HG02884 (cell line): Measurements from ENCODE around the gene FKBP4.
A peak's percentile ranks its signal among the peaks of the same experiment; 100 is the strongest.

Experiments
- ATAC-seq: cut with Tn5 transposase; IDR thresholded peaks from one replicate; pipeline ENCODE4 v1.9.1; 2021; ENCODE audit warnings: mild to moderate bottlenecking, moderate library complexity; ENCODE audit not compliant: unreplicated experiment

Gene FKBP4

GRCh38 chr12:2776129-2776806 is 18.5 kb upstream of the FKBP4 start:
- no peak for ATAC-seq

GRCh38 chr12:2779281-2779680 is 15.5 kb upstream of the FKBP4 start:
- no peak for ATAC-seq

- ATAC-seq: no peak
Observed at GRCh38 chr12:2783936-2784600, 10.7 kb upstream of the FKBP4 start.

DNA sequence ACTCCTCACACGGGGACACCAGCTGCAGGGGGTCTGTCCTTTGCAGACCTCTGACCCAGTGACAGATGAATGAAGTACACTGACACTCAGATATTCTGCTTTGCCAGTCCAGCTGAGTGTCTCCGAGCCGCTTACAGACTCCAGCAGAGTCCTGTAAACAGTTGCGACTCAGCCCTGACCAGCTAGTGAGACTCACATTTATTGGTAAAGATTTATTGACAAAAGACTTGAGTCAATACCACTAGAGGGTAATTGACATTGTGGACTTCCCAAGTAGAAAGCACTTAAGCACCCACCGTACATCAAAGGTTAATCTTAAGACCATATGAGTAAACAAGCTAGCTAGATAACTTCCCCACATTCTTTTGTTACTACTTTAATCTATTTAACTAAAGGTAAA is 9.8 kb upstream of the FKBP4 start:
- ATAC-seq: no peak

- no peak for ATAC-seq
Observed at GRCh38 chr12:2791089-2791488, 3.7 kb upstream of the FKBP4 start.

DNA sequence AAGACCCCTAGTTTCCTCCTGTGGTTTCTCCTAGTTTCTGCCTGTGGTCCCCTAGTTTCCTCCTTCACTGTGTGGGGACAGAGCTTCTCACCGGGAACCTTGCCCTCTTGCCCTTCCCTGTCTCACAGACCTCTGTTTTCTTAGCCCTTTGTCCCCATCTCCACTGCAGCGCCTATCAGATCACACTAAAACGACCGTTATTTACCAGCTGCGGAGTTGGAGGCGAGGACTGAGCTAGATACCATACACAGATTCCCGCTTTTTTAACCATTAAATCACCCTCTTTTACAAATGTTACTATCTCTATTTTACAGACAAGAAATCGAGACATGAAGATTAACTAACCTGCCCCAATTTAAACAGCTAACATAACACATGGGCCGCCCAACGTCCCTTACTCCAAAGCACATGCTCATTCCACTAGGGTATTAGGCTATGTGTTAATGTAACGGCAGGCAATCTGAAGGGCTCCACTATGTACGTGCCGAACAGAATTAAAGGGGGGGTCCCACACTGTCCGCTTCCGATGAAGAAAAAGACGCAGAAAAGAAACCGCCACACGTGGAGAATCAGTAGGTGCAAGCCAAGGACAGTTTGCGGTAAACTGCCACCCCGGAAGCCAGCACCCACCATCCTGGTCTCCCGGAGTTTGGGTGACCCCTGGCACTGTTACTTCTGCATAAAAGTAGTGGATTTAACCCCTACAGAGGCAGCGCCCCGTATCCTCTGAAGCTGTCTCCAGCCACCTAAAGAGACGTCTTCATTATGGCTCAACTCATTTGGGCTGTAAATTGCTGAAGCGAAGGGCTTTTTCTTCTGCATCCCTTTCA is 1.9 kb upstream of the FKBP4 start:
- no peak for ATAC-seq

- no peak for ATAC-seq
Observed at GRCh38 chr12:2793561-2793960, 1.2 kb upstream of the FKBP4 start.

- ATAC-seq: no peak
Observed at GRCh38 chr12:2794191-2794735, 507 bp upstream of the FKBP4 start.

GRCh38 chr12:2795291-2796186 is 769 bp downstream of the FKBP4 start:
- ATAC-seq: peak; percentile 62

DNA sequence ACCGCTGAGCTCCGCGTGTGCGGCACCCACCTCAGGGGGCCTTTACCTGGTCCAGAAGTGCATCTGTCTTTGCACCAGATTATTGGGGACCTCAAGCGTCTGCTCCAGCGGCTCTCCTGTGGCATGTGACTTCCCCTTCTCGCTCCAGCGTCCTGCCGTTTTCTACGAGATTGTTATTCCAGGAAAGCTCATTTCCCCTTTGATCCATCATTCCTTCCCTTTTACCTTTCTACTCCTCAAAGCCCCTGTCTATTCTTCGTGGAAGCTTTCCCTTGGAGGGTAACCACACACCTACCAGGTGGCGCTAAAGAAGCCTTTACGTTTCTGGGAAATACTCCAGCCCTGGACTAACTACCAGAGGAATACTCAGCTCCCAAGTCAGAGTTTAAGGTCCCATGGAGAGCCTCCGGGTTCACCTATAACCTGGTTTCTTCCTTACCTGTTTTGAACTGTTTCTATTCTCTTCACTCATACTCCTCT is 1.5 kb downstream of the FKBP4 start:
- ATAC-seq: no peak

DNA sequence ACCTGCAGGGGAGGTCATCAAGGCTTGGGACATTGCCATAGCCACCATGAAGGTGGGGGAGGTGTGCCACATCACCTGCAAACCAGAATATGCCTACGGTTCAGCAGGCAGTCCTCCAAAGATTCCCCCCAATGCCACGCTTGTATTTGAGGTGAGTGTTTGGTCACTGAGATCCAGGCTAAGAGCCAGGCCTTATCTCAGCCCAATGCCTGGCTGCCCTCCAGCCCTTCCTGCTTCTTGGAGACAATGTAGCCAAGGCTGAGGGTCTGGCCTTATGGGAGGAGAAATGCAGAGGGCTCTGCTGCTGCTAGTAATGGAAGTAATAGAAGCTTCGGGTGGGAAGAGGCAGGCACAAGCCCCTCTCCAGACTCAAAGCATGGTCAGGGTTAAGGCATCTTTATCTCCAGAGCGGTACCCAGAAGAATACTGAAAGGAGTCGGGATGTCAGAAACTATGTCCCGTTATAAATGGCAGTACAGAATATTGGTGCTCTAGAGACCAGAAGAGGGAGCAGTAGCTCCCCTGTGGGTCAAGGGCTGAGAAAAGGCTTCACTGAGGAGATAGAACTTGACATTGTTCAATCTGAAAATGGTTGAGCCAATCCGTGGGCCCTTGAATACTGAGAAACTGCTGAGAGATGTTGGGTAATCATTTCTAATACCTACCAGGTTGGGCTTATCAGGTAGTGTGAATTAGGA is 3.1 kb downstream of the FKBP4 start:
- ATAC-seq: no peak

GRCh38 chr12:2800046-2800570 is 5.3 kb downstream of the FKBP4 start:
- ATAC-seq: no peak

DNA sequence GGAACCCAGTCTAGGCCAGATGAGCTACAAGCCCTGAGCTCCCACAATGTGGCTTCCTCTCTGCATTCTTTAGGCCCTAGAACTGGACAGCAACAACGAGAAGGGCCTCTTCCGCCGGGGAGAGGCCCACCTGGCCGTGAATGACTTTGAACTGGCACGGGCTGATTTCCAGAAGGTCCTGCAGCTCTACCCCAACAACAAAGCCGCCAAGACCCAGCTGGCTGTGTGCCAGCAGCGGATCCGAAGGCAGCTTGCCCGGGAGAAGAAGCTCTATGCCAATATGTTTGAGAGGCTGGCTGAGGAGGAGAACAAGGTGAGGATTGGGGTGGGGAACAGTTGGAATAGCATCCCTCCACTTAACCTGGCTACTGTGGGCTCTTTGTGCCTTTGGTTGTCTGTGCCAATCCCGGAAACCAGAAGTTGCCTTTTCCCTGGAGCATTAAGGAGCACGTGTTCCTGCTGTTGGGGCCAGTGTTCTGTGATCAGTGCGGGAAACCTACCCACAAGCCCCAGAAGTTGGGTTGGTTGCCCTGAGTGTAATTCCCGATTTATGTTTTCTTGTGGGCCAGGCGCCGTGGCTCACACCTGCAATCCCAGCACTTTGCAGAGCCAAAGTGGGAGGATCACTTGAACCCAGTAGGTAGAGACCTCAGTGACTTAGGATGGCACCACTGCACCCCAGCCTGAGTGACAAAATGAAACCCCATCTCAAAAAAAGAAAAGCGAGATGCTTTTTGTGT is 6.4 kb downstream of the FKBP4 start:
- ATAC-seq: no peak

- no peak for ATAC-seq
Observed at GRCh38 chr12:2803635-2804392, 9.0 kb downstream of the FKBP4 start.

DNA sequence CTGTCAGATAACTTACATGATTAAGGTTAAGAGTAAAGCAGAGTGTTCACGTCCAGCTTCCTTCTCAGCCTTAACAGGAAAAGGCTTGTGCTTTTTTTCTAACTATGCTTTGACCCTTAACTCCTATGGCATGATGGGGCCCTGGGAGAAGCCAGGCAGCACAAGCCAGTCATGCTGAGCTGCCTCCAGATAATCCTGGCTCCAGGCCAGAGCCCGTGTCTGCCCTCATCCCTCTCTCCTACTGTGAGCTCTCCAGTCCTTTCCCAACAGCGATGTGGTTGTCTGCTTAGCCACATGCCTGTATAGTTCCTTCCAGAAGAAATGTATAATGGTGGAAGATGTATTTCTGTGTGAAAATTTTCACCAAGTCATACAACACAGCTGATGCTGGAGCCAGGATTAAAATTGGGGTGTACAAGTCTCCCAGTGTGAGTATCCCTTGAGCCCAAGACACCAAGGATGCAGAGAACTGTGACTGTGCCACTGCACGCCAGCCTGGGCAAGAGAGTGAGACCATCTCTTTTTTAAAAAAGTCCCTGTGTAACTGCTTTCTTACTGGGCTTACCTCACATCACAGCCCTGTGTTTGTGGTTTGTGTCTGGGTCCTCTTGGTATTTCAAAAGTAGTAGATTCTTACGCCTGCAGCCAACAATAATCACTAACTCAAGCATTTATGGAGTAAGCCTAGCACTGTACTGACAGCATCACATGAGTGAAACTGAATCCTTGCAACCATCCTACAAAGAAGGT is 9.8 kb downstream of the FKBP4 start:
- ATAC-seq: no peak

DNA sequence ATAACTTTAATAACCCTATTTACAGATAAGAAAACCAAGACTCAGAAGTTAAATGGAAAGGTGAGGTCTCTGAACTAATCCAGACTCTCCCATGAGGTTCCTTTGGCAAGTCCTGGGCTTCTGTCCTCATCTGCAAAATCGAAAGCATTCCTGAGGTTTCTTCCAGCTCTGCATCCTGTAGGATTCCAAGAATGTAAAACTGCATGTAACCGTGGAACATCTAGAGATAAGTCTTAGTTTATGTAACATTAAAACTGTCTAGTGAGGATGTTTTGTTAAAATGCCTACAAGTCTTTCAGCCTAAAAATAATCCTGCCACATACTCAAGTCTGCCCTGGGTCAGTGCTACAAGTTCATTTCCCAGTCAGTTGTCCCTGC is 10.4 kb downstream of the FKBP4 start:
- ATAC-seq: no peak

- ATAC-seq: no peak
Observed at GRCh38 chr12:2806700-2807099, 11.9 kb downstream of the FKBP4 start.

DNA sequence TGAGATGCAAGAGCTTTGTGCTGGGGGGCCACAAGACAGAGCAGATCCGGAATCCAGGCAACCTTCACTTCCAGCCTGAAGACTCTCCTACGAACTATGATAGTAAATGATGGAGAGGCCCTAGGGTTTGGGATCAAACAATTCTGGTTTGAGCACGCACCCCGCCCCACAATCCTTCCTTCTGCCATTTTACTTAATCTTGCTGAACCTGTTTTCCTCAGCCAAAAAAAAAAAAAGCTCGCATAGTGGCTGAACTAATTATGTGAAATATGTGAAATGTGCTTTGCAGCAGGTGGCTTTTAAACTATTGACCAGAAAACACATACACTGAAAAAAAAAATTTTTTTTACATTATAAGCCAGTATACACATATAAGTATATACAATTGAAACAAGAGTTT is 17.0 kb downstream of the FKBP4 start:
- ATAC-seq: no peak
